RWPE1 (cell line): ENCODE data around the gene AKR1B15.
A peak's percentile ranks its signal among the peaks of the same experiment; 100 is the strongest.

ENCODE experiments used
- CTCF ChIA-PET: fragments of 350-600 bp; sonication (Branson Sonifier 250); formaldehyde crosslinking; extraction: SDS; loops from one replicate; lab custom pipeline; 2021; lab: Yijun Ruan, JAX
- POLR2A ChIA-PET: fragments of 400-600 bp; formaldehyde crosslinking; extraction: SDS; loops from one replicate; lab custom pipeline; 2020; ENCODE audit warnings: antibody characterized with exemption; ENCODE audit not compliant: low non-redundant PET; lab: Yijun Ruan, JAX
- DNase-seq: peaks from one replicate; pipeline ENCODE4 v3.0.0; 2012; ENCODE audit warnings: low spot score
- H3K27ac ChIP-seq: fragments of 450-650 bp; 2 replicates; pipeline ENCODE4 v1.5.1; 2017
- CTCF ChIP-seq: fragments of 450-650 bp; conservative IDR thresholded peaks from 2 replicates; pipeline ENCODE4 v1.5.1; 2017; ENCODE audit warnings: low read depth, mild to moderate bottlenecking

Gene AKR1B15

GRCh38 chr7:134546955-134547354 lies 2.0 kb upstream of the AKR1B15 start:
- no peak for TF ChIP-seq CTCF
- ChIA-PET POLR2A (no interaction called here), CTCF (interaction anchor here (0.6 to 1.5 kb wide), 7 partner anchors 14 to 142 kb away, joined by 3 to 13 read pairs (median 4); no protein-coding TSS in a partner anchor)
- H3K27ac ChIP-seq: no peak overlapping the region
- no peak for DNase-seq

- peak; percentile 77 for DNase-seq
- POLR2A ChIA-PET: no interaction called here
Observed at GRCh38 chr7:134547397-134548054, 1.4 kb upstream of the AKR1B15 start.

GRCh38 chr7:134549366-134549765 lies 456 bp downstream of the AKR1B15 start:
- DNase-seq: no peak
- CTCF ChIA-PET: interaction anchor here (1.3 kb wide), 1 partner anchor 35 kb away, joined by 3 read pairs; no protein-coding TSS in a partner anchor

More at GRCh38 chr7:134547397-134548054, 1.4 kb upstream of the AKR1B15 start:
- H3K27ac ChIP-seq: peak overlapping the region; percentile 52; the same call in 1 of the 2 replicates
- CTCF ChIA-PET: interaction anchor here (0.5 to 1.5 kb wide), 10 partner anchors 13 to 381 kb away, joined by 3 to 13 read pairs (median 3); no protein-coding TSS in a partner anchor
- peak; percentile 94 for TF ChIP-seq CTCF

GRCh38 chr7:134552105-134552504 lies 3.2 kb downstream of the AKR1B15 start:
- POLR2A ChIA-PET: no interaction called here
- H3K27ac ChIP-seq: no peak overlapping the region
- no peak for DNase-seq
- CTCF ChIA-PET: interaction anchor here (0.6 kb wide), 1 partner anchor 120 kb away, joined by 3 read pairs; no protein-coding TSS in a partner anchor
- 0 out of 2 replicates have a peak, but pooled peaks have one; percentile 11 for TF ChIP-seq CTCF

More at GRCh38 chr7:134549366-134549765, 456 bp downstream of the AKR1B15 start:
- no peak for TF ChIP-seq CTCF
- H3K27ac ChIP-seq: no peak overlapping the region
- POLR2A ChIA-PET: no interaction called here

- no peak for DNase-seq
- ChIA-PET CTCF (interaction anchor here (0.7 kb wide), 1 partner anchor 315 kb away, joined by 3 read pairs; no protein-coding TSS in a partner anchor), POLR2A (no interaction called here)
- no peak; the same call in 1 of the 2 replicates for TF ChIP-seq CTCF
- no peak overlapping the region for H3K27ac ChIP-seq
Observed at GRCh38 chr7:134553976-134554375, 5.1 kb downstream of the AKR1B15 start.

- TF ChIP-seq CTCF: no peak
- no peak for DNase-seq
- no peak overlapping the region for H3K27ac ChIP-seq
- CTCF ChIA-PET: interaction anchor here (0.6 kb wide), 1 partner anchor 28 kb away, joined by 5 read pairs; no protein-coding TSS in a partner anchor
- POLR2A ChIA-PET: no interaction called here
Observed at GRCh38 chr7:134554417-134554966, 5.6 kb downstream of the AKR1B15 start.
